ENCODE measurements around the gene TSKU.

TSKU gene

DNA sequence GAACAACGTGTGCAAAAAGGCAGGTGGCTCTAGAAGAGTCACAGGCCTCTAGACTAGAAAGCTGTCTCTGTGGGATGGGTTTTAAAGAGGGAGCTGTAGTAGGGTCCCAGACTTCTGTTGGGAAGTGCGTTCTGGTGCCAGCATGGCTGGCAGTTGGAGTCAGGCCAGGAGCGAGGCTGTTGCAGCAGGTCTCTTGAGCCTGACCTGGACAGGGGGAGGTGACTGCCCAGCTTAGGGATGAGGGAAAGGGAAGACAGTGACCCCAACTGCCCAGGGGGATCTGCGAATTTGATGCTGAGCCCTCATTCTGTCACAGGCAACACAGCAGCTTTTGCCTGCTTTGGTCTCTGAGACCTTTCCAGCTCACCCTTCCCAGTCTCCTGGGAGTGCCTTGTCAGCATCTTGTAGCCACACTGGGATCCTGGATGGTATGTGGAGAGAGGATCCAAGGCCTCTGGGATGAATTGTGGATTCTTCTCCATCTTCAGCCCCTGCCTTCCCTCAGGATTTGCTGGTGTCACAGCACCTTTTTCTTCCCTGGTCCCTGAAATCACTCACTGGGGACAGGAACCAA lies 3.4 kb downstream of the TSKU start:
- TF ChIP-seq, protein P1, sequence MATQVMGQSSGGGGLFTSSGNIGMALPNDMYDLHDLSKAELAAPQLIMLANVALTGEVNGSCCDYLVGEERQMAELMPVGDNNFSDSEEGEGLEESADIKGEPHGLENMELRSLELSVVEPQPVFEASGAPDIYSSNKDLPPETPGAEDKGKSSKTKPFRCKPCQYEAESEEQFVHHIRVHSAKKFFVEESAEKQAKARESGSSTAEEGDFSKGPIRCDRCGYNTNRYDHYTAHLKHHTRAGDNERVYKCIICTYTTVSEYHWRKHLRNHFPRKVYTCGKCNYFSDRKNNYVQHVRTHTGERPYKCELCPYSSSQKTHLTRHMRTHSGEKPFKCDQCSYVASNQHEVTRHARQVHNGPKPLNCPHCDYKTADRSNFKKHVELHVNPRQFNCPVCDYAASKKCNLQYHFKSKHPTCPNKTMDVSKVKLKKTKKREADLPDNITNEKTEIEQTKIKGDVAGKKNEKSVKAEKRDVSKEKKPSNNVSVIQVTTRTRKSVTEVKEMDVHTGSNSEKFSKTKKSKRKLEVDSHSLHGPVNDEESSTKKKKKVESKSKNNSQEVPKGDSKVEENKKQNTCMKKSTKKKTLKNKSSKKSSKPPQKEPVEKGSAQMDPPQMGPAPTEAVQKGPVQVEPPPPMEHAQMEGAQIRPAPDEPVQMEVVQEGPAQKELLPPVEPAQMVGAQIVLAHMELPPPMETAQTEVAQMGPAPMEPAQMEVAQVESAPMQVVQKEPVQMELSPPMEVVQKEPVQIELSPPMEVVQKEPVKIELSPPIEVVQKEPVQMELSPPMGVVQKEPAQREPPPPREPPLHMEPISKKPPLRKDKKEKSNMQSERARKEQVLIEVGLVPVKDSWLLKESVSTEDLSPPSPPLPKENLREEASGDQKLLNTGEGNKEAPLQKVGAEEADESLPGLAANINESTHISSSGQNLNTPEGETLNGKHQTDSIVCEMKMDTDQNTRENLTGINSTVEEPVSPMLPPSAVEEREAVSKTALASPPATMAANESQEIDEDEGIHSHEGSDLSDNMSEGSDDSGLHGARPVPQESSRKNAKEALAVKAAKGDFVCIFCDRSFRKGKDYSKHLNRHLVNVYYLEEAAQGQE (IDR thresholded peaks at IDR 0.05; ENCODE audit: insufficient replicate concordance, low read depth): no peak
- TF ChIP-seq, protein P2, sequence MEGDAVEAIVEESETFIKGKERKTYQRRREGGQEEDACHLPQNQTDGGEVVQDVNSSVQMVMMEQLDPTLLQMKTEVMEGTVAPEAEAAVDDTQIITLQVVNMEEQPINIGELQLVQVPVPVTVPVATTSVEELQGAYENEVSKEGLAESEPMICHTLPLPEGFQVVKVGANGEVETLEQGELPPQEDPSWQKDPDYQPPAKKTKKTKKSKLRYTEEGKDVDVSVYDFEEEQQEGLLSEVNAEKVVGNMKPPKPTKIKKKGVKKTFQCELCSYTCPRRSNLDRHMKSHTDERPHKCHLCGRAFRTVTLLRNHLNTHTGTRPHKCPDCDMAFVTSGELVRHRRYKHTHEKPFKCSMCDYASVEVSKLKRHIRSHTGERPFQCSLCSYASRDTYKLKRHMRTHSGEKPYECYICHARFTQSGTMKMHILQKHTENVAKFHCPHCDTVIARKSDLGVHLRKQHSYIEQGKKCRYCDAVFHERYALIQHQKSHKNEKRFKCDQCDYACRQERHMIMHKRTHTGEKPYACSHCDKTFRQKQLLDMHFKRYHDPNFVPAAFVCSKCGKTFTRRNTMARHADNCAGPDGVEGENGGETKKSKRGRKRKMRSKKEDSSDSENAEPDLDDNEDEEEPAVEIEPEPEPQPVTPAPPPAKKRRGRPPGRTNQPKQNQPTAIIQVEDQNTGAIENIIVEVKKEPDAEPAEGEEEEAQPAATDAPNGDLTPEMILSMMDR (IDR thresholded peaks at IDR 0.05; ENCODE audit: insufficient read depth, low read length): no peak
- Histone ChIP-seq H3K4me3 (replicated peaks; ENCODE audit: insufficient read depth, low read length) (no peak overlapping the region), H3K27me3 (ENCODE audit: insufficient read depth, poor library complexity, severe bottlenecking) (peaks cover 36% of the 10 kb centered on the region), H3K27ac (replicated peaks) (no peak overlapping the region)
- DNase-seq (ENCODE audit: low read depth in 1 of 2, low spot score in 1 of 2): no peak

DNA sequence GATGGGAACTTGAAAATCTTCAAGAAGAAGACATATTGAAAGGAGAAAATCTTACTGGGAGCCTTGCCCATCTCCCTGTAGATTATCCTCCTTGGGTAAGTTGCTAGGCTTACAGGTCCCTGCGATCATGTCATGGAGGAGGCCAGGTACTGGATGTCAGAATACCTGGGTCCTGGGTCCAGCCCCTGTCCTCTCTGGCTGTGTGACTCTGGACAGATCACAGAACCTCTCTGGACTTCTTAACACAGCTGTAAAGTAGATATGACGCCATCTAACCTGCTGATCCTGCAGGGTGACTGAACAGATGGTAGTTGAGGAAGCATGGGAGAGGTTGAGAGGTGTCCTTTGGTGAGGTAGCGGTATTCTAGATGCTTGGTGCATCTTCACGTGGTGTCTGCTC lies 4.1 kb downstream of the TSKU start:
- H3K4me3 ChIP-seq (replicated peaks; ENCODE audit: insufficient read depth, low read length): no peak overlapping the region
- peaks cover 31% of the 10 kb centered on the region for H3K27me3 ChIP-seq (ENCODE audit: insufficient read depth, poor library complexity, severe bottlenecking)
- TF ChIP-seq SPI1 (IDR thresholded peaks at IDR 0.05; ENCODE audit: borderline replicate concordance, low read depth) (no peak), GABPA (IDR thresholded peaks at IDR 0.05; ENCODE audit: low read depth) (no peak), POLR2AphosphoS5 (IDR thresholded peaks at IDR 0.05; ENCODE audit: low read depth) (no peak)
- TF ChIP-seq, protein P1 (IDR thresholded peaks at IDR 0.05; ENCODE audit: insufficient replicate concordance, low read depth): no peak
- TF ChIP-seq, protein P2 (IDR thresholded peaks at IDR 0.05; ENCODE audit: insufficient read depth, low read length): no peak
- no peak overlapping the region for H3K27ac ChIP-seq (replicated peaks)
- no peak for DNase-seq (ENCODE audit: low read depth in 1 of 2, low spot score in 1 of 2)

DNA sequence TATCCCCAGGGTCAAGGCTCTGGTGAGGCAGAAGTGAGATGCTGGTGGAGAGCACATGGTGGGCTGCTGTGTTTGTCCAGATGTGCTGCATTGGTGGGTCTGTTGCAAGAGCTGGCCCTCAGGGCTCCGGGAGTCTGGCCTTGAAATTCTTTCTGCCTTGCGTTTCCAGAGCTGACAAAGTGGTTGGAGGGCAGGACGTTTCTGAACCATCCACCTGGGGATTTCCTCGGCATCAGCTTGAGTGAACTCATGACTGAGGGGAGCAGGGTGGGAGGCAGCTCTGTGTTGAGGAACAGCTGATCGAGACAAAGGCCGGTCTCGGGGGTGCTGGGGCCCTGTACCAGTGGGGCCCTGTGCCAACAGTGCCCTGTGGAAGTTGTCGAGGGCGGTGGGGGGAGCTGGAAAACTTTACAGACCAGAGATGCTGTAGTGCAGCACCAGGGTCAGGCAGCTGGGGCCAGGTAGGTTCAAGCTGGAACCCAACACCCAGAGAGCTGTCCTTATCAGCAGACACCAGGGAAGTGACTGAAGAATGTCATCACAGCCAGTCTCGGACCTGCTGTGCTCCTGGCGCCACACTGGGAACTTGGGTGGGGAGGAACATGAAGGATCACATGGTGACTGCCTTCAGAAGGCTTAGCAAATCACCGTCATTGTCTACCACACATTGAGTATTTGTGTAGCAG lies 4.9 kb downstream of the TSKU start:
- no peak for DNase-seq (ENCODE audit: low read depth in 1 of 2, low spot score in 1 of 2)
- TF ChIP-seq GABPA (IDR thresholded peaks at IDR 0.05; ENCODE audit: low read depth): no peak
- TF ChIP-seq SPI1 (IDR thresholded peaks at IDR 0.05; ENCODE audit: borderline replicate concordance, low read depth): no peak
- TF ChIP-seq, protein P2 (IDR thresholded peaks at IDR 0.05; ENCODE audit: insufficient read depth, low read length): no peak
- TF ChIP-seq POLR2AphosphoS5 (IDR thresholded peaks at IDR 0.05; ENCODE audit: low read depth): no peak
- TF ChIP-seq, protein P1 (IDR thresholded peaks at IDR 0.05; ENCODE audit: insufficient replicate concordance, low read depth): no peak
- Histone ChIP-seq H3K27ac (replicated peaks) (no peak overlapping the region), H3K4me3 (replicated peaks; ENCODE audit: insufficient read depth, low read length) (no peak overlapping the region), H3K27me3 (ENCODE audit: insufficient read depth, poor library complexity, severe bottlenecking) (peaks cover 24% of the 10 kb centered on the region)
